GM19468 (cell line): Measurements from ENCODE around the gene GLYR1.

Experiments
- ATAC-seq: cut with Tn5 transposase; IDR thresholded peaks from one replicate; pipeline ENCODE4 v1.9.1; 2021; ENCODE audit warnings: mild to moderate bottlenecking, moderate library complexity, moderate number of reproducible peaks; ENCODE audit not compliant: unreplicated experiment; ENCODE audit errors: extremely low read depth

Gene GLYR1

DNA sequence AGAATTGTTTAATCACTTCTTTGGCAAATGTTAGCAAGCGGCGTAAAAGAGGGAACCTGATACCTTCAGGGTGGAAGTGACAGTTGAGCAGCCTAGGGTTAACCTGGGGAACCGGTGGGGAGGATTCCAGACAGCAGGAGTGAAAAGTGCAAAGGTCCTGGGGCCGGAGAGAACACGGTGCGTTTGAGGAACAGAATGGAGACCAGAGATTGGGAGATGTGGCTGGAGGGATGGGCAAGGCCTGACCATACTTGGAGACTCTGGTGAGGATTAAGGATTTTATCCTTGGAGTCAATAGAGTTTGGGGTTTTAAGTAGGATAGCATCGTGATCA, 77.8 kb downstream of the GLYR1 start:
- no peak for ATAC-seq

DNA sequence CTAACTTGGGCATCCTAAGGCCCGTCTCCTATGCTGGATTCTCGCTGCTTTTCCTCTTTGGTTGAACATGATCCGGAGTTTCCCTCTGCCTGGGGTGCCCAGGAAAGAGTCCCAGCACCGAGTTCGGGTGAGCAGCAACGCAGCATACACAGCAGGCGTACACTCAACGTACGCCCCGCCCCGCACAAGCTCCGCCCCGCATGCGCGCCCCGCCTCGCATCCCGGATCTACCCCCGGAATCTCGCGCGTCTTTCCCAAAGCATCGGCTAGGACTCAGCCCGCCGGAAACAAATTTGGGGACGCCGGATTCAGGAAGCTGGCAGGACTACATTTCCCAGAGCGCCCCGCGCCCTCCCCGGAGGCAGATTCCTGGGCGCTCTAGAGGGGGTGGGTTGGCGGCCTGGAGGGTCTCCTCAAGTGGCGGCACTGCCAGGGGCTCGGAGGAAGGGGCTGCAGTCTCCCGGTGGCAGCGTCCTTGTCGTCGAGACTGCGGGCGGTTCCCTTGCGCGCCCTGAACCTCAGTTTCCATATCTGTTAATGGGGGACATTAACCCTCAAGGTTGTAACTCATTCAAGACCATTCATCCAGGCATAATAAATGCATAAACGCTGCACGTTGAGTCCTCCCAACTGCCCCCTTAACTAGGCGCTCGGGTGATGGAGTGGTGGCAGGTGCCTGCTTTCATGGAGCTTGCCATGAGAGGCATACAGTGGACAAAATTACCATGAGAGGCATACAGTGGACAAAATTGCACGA, 78.4 kb downstream of the GLYR1 start:
- no peak for ATAC-seq

DNA sequence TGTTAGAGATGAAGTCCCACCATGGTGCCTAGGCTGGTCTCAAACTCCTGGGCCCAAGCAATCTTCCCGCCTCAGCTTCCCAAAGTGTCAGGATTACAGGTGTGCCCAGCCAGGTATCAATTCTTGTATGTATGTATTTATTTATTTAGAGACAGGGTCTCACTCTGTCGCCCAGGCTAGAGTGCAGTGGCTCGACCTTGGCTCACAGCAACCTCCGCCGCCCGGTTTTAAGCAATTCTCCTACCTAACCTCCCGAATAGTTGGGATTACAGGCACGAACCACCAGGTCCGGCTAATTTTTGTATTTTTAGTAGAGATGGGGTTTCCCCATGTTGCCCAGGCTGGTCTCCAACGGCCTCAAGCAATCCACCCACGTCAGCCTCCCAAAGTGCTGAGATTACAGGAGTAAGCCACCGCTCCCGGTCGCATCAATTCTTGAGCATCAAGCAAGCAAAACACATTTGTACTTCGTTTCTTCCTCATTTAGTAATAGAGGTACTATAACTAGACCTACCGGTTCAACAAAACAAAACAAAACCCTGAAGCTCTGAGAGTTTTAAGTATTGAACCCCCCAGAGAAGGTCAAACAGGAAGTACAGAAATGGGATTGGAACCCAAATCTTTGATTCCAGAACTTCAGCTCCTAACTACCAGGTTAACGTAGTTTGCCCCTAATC, 79.1 kb downstream of the GLYR1 start:
- ATAC-seq: no peak

DNA sequence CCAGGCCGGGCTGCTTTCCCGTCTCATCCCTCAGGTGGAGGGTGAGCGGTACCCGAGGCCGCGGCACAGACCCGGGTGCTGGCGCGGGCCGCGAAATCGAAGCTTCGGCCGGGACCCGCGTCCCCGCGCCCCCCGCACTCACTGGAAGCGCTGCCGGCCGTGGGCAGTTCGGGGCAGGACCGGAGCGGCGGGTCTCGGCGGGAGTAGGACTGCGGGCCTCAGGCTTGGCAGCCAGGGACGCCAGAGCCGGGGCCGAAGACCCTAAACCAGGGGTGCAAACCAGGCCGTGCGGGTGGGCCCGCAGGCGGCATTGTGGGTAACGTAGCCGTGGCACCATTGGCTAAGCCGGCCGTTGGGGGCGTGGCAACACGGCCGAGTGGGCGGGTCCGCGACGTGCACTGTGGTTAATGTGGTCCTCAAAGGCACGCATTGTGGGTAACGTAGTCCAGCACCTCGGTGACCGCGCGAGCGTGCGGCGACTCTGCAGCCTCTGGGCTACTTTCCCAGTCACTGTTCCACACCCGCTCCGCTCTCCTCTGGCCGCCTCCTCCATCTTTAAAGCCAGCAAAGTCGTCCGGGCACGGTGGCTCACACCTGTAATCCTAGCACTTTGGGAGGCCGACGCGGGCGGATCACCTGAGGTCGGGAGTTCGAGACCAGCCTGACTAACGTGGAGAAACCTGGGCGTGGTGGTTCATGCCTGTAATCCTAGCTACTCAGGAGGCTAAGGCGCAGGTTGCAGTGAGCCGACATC, 80.0 kb downstream of the GLYR1 start, which contains the start of gene ZNF500:
TSS of gene ZNF500 (minus strand) at position 288 of the 754 bp plus-strand sequence. CDS start 1,184 bp downstream, outside the sequence.
- peak; percentile 80 for ATAC-seq

DNA sequence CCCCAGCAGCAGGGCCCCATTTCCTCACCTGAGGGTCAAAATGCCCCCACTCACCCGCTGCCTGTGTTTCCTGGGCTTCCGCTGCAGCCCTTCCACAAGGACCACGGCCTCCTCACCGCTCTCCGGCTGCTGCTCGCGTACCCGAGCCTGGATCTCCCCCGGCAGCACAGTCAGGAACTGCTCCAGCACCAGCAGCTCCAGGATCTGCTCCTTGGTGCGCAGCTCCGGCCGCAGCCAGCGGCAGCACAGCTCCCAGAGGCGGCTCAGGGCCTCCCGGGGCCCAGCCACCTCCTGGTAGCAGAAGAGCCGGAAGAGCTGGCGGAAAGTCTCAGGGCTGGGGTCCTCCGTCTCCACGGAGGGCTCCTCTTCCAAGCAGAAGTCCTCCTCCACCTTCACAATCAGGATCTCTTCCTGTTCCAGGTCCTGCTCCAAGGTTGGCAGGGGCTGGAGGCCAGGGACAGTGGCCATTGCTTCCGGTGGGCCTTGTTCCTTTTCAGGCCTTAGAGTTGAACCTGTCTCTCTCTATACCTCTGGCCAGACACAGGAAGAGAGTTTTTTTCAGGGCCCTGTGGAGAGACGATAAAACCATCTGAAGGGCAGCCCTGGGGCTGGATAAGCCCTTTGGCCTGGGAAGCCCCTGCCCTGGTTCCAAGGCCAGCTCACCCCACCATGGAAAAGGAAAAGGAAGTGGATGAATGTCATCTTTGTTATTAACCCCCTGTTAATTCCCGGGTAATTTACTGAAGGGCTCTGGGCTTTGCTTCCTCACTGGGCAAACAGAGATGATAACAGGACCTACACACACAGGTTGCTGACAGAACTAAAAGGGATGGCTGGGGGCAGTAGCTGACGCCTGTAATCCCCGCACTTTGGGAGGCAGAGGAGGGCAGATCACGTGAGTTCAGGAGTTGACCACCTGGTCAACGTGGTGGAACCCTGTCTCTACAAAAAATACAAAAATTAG, 81.3 kb downstream of the GLYR1 start:
- ATAC-seq: no peak

DNA sequence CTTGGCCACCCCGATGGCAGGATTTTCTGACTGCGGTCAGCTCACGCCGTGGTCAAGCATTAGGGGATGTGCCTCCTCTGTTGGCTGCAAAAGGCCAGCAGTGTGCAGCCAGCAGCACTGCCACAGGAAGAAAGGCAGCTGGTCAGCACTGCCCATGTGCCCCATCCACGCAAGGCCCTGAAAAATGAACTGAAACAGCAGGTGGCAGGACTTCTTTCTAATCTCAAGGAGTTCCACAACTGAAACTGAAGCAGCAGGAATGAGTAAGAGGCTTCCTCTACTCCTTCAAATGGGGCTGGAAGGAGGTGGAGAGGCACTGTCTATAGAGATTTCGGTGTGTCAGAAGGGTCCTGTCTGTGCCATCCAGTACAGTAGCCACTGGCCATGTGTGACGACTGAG, 83.3 kb downstream of the GLYR1 start:
- ATAC-seq: no peak

DNA sequence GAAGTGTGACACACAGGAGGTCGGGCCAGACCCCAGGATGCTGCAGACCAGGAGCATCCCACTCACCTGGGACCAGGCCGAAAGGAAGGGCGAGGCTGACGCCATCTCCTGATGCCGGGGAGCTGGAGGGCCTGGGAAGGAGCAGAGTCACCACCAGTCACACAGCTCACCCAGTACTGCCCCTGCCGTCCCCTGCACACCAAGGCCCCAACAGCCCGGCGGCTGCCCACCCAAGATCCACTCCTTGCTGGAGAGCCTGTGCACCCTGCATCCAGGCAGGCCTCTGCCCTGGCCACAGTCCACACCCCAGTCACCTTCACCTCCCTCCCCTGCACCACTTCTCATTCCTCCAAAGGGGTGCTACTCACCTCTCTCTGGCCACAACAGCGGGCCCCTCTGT, 84.9 kb downstream of the GLYR1 start:
- ATAC-seq: no peak

DNA sequence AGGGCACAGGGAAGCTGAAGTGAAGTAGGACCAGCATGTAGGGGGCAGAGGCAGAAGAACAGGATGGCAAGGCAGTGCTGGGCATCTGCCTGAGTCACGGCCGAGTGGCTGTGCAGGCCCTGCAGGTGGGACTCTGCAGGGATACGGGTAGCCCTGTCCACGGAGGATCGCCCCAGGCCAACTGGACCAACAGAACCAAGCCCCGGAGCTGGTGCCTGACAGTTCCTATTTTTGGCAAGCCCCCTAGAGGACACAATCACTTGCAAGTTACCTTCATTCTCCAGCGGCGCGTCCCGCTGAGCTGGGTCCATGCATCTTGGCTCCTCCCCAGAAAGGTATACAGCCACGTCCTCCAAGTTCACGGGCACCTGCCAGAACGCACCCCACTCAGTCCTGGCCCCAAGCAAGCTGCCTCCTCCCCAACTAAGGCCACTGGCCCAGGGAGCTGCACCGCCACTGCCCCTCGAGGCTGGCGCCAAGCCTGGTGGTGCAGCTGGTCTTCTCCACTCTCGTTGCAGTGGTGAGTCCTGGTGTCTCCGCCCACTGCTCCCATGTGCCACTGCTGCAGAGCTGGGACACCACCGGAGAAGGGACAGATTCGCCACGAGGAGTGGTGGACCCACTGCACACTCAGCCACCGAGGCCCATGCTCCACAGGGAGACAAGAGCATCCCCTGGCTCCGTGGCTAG, 86.7 kb downstream of the GLYR1 start:
- no peak for ATAC-seq

DNA sequence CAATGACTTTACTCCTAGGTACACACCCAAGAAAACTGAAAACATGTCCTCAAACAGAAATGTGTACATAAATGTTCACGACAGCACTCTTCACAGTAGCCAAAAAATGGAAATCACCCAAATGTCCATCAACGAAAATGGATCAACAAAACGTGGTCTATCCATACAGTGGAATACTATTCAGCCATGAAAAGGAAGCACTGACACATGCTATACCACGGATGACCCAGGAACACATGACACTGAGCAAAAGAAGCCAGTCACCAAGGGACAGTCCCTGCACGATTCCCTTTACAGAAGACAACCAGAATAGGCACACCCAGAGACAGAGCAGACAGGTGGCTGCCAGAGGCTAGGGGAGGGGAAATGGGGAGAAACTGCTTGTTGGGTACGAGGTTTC, 91.4 kb downstream of the GLYR1 start:
- ATAC-seq: no peak

DNA sequence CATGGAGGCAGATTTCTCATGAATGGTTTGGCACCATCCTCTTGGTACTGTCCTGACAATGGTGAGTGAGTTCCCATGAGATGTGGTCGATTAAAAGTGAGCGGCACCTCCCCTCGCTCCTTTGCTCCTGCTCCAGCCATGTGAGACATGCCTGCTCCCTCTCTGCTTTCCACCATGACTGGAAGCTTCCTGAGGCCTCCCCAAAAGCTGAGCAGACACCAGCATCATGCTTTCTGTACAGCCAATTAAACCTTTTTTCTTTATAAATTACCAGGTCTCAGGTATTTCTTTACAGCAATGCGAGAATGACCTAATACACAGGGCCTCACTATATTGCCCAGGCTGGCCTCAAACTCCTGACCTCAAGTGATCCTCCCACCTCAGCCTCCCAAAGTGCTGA, 92.2 kb downstream of the GLYR1 start:
- no peak for ATAC-seq

DNA sequence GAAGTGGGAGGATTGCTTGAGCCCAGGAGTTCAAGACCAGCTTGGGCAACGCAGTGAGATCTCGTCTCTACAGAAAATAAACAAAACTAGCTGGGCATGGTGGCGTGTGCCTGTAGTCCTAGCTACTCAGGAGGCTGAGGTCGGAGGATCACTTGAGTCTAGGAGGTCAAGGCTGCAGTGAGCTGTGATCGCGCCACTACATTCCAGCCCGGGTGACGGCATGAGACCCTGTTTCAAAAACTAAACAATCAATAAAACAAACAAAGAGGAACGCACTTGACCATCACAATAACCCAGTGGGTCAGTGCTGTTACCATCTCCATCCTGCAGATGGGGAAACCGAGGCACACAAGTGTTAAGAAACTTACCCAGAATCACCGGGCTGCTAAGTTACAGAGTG, 93.9 kb downstream of the GLYR1 start:
- no peak for ATAC-seq
